H1 (cell line): Measurements from ENCODE around the gene PCCA. TPM values are rescaled to one million over a fixed set of nuclear protein-coding genes. Genes with fewer than 3 reads are reported as not detected.
A peak's percentile ranks its signal among the peaks of the same experiment; 100 is the strongest.

Experiments used
- CTCF ChIA-PET: fragments of 300-600 bp; sonication (Branson Sonifier 250); formaldehyde crosslinking; loops from one replicate; lab custom pipeline; 2021; ENCODE audit not compliant: partially characterized antibody; lab: Charles Lee
- POLR2A ChIA-PET: fragments of 300-600 bp; sonication (Branson Sonifier 250); formaldehyde crosslinking; loops from one replicate; lab custom pipeline; 2021; ENCODE audit warnings: inconsistent platforms; ENCODE audit not compliant: partially characterized antibody; lab: Charles Lee
- DNase-seq, 2 experiments: peaks; one replicate each; pipeline versions ENCODE4 v3.0.0 to v3.0.0-alpha.2; 2010 to 2022; ENCODE audit warnings: low spot score in 2 of 2, low read depth in 1 of 2, mixed read lengths in 1 of 2
- FAIRE-seq: peaks from 2 replicates; lab custom pipeline; 2011; peaks lifted over from hg19 to GRCh38; lab: Jason Lieb, UNC
- H2AFZ ChIP-seq: 2 replicates; pipeline ENCODE4 v1.8.1; 2012; ENCODE audit warnings: low read length, inconsistent platforms
- H2AK5ac ChIP-seq: 2 replicates; pipeline ENCODE4 v1.6.1; 2013; ENCODE audit warnings: low read depth, low read length
- H2BK120ac ChIP-seq: replicated peaks from 2 replicates; pipeline ENCODE3; 2013; ENCODE audit warnings: low read depth, low read length, inconsistent platforms
- H2BK12ac ChIP-seq: 2 replicates; pipeline ENCODE4 v1.6.1; 2013; ENCODE audit warnings: low read depth, low read length
- H2BK15ac ChIP-seq: 2 replicates; pipeline ENCODE4 v1.6.1; 2013; ENCODE audit warnings: low read length
- H2BK20ac ChIP-seq: 2 replicates; pipeline ENCODE4 v1.6.1; 2013; ENCODE audit warnings: low read length
- H2BK5ac ChIP-seq: 2 replicates; pipeline ENCODE4 v1.6.1; 2013; ENCODE audit warnings: low read depth, low read length
- H3K14ac ChIP-seq: 2 replicates; pipeline ENCODE4 v1.6.1; 2013; ENCODE audit warnings: inconsistent platforms; ENCODE audit not compliant: insufficient read length
- H3K18ac ChIP-seq: 2 replicates; pipeline ENCODE4 v1.6.1; 2013; ENCODE audit warnings: low read length; ENCODE audit errors: extremely low read depth
- H3K23ac ChIP-seq: 2 replicates; pipeline ENCODE4 v1.6.1; 2013; ENCODE audit warnings: inconsistent platforms; ENCODE audit not compliant: insufficient read length
- H3K23me2 ChIP-seq: 2 replicates; pipeline ENCODE4 v1.6.1; 2013; ENCODE audit warnings: low read depth, low read length
- H3K27ac ChIP-seq: 2 replicates; pipeline ENCODE4 v1.6.1; 2011; ENCODE audit warnings: low read depth, low read length, inconsistent platforms
- H3K27me3 ChIP-seq, 4 experiments: replicated peaks in 1 of 4; 1 replicate in 1 of 4; 2 replicates in 3 of 4; pipeline versions ENCODE4 v1.6.1 to v1.8.1; 2011 to 2013; ENCODE audit warnings: low read length in 3 of 4, mild to moderate bottlenecking in 3 of 4, inconsistent platforms in 2 of 4, mixed read lengths in 2 of 4, moderate library complexity in 1 of 4; ENCODE audit not compliant: control insufficient read depth in 3 of 4, insufficient read depth in 3 of 4; ENCODE audit errors: extremely low read depth in 1 of 4
- H3K36me3 ChIP-seq, 4 experiments: 2 replicates each; pipeline versions ENCODE4 v1.6.1 to v1.8.1; 2011 to 2013; ENCODE audit warnings: mild to moderate bottlenecking in 4 of 4, low read length in 3 of 4, moderate library complexity in 2 of 4, control low read depth in 1 of 4, inconsistent platforms in 1 of 4; ENCODE audit not compliant: insufficient read depth in 4 of 4, control insufficient read depth in 2 of 4
- H3K4ac ChIP-seq: replicated peaks from 2 replicates; pipeline ENCODE3; 2013; ENCODE audit warnings: low read length, low read depth, mixed read lengths, inconsistent platforms; ENCODE audit not compliant: insufficient read length
- H3K4me1 ChIP-seq, 4 experiments: replicated peaks in 1 of 4; 1 replicate in 1 of 4; 2 replicates in 3 of 4; pipeline versions ENCODE4 v1.6.1 to v1.8.1; 2011 to 2013; ENCODE audit warnings: low read length in 3 of 4, inconsistent platforms in 2 of 4, mixed read lengths in 1 of 4; ENCODE audit not compliant: insufficient read depth in 4 of 4, control insufficient read depth in 3 of 4
- H3K4me2 ChIP-seq, 2 experiments: 2 replicates each; pipeline versions ENCODE4 v1.6.1 to v1.8.1; 2011 to 2013; ENCODE audit warnings: low read depth in 2 of 2, low read length in 2 of 2, control low read depth in 1 of 2, inconsistent platforms in 1 of 2, mild to moderate bottlenecking in 1 of 2; ENCODE audit not compliant: insufficient read depth in 1 of 2
- H3K4me3 ChIP-seq, 4 experiments: fragments of 200-600, 300-600 bp in 1 of 4; sonication (generic), shearing (Covaris generic), sonication (Bioruptor Twin) in 1 of 4; 2 replicates each; pipeline versions ENCODE4 v1.5.1 to v1.8.1; 2011 to 2016; ENCODE audit warnings: low read length in 4 of 4, low read depth in 3 of 4, control low read depth in 2 of 4, inconsistent platforms in 2 of 4, mild to moderate bottlenecking in 2 of 4, mixed read lengths in 1 of 4, moderate library complexity in 1 of 4; ENCODE audit not compliant: insufficient read depth in 2 of 4; ENCODE audit errors: extremely low read depth in 1 of 4
- H3K56ac ChIP-seq: replicated peaks from 2 replicates; pipeline ENCODE3; 2013; ENCODE audit warnings: low read depth, mild to moderate bottlenecking, mixed read lengths, low read length, inconsistent platforms; ENCODE audit not compliant: insufficient read length
- H3K79me1 ChIP-seq: 2 replicates; pipeline ENCODE4 v1.6.1; 2013; ENCODE audit warnings: low read depth, low read length, control low read depth
- H3K79me2 ChIP-seq, 2 experiments: 2 replicates each; pipeline versions ENCODE4 v1.6.1 to v1.8.1; 2012 to 2013; ENCODE audit warnings: low read length in 2 of 2, mild to moderate bottlenecking in 2 of 2, inconsistent platforms in 1 of 2; ENCODE audit not compliant: insufficient read depth in 2 of 2, control insufficient read depth in 1 of 2
- H3K9ac ChIP-seq, 4 experiments: replicated peaks in 1 of 4; 1 replicate in 1 of 4; 2 replicates in 3 of 4; pipeline versions ENCODE4 v1.6.1 to v1.8.1; 2011 to 2013; ENCODE audit warnings: low read depth in 3 of 4, low read length in 3 of 4, control low read depth in 2 of 4, mild to moderate bottlenecking in 2 of 4, moderate library complexity in 2 of 4, inconsistent platforms in 1 of 4; ENCODE audit errors: extremely low read depth in 1 of 4
- H3K9me3 ChIP-seq, 2 experiments: 2 replicates each; pipeline versions ENCODE4 v1.6.1 to v1.8.1; 2012 to 2013; ENCODE audit warnings: mild to moderate bottlenecking in 2 of 2, moderate library complexity in 2 of 2, control low read depth in 1 of 2, inconsistent platforms in 1 of 2, low read depth in 1 of 2, low read length in 1 of 2, mixed read lengths in 1 of 2; ENCODE audit not compliant: insufficient read depth in 2 of 2
- H4K20me1 ChIP-seq, 2 experiments: replicated peaks in 1 of 2; 2 replicates each; pipeline versions ENCODE3 to v1.8.1; 2011 to 2013; ENCODE audit warnings: inconsistent platforms in 2 of 2, low read length in 2 of 2, mild to moderate bottlenecking in 1 of 2; ENCODE audit not compliant: insufficient read depth in 2 of 2, control insufficient read depth in 1 of 2
- H4K5ac ChIP-seq: 2 replicates; pipeline ENCODE4 v1.6.1; 2013; ENCODE audit warnings: low read length, low read depth, mixed read lengths, inconsistent platforms; ENCODE audit not compliant: insufficient read length
- H4K8ac ChIP-seq: 2 replicates; pipeline ENCODE4 v1.8.0; 2013; ENCODE audit warnings: mild to moderate bottlenecking, moderate library complexity, low read length, inconsistent platforms; ENCODE audit not compliant: insufficient read depth; ENCODE audit errors: extremely low read depth
- H4K91ac ChIP-seq: replicated peaks from 2 replicates; pipeline ENCODE3; 2013; ENCODE audit warnings: low read length, mixed read lengths, inconsistent platforms; ENCODE audit not compliant: insufficient read length
- ATF2 ChIP-seq: IDR thresholded peaks from 2 replicates; pipeline ENCODE4 v1.6.1; 2012; ENCODE audit warnings: low read length, inconsistent platforms
- CBX8 ChIP-seq: fragments of 300-800, 300-1000 bp; sonication (generic); IDR thresholded peaks from 2 replicates; pipeline ENCODE4 v1.7.1; 2016; ENCODE audit warnings: low read depth, low read length, borderline replicate concordance
- KDM1A ChIP-seq: fragments of 200-600, 300-600 bp; sonication (generic); IDR thresholded peaks from 2 replicates; pipeline ENCODE4 v1.7.1; 2016; ENCODE audit warnings: mild to moderate bottlenecking, low read length, borderline replicate concordance
- POU5F1 ChIP-seq: IDR thresholded peaks from 2 replicates; pipeline ENCODE4 v1.6.1; 2011; ENCODE audit warnings: low read depth, mild to moderate bottlenecking, low read length, moderate library complexity
- RXRA ChIP-seq: IDR thresholded peaks from 2 replicates; pipeline ENCODE4 v1.6.1; 2011; ENCODE audit warnings: low read depth, mild to moderate bottlenecking, low read length, moderate library complexity; ENCODE audit not compliant: insufficient read depth
- SUZ12 ChIP-seq: fragments of 200-600 bp; sonication (generic); IDR thresholded peaks from 2 replicates; pipeline ENCODE4 v1.6.1; 2012; ENCODE audit warnings: mild to moderate bottlenecking, inconsistent platforms, low read length, moderate library complexity, mixed read lengths
- WGBS, 2 experiments: shearing (Covaris generic) in 1 of 2; methylation state at CpG; one replicate each; pipeline versions ENCODE4 v1.1.6 to v1.1.7; 2013 to 2015; ENCODE audit warnings: low lambda C conversion rate in 2 of 2, mixed read lengths in 2 of 2, inconsistent platforms in 1 of 2, low coverage in 1 of 2, missing lambda C conversion rate in 1 of 2; ENCODE audit not compliant: insufficient replicate concordance in 2 of 2, insufficient coverage in 1 of 2, insufficient read length in 1 of 2; ENCODE audit errors: extremely low coverage in 1 of 2, missing lambda C conversion rate in 1 of 2; 5-methylcytosine and 5-hydroxymethylcytosine counted together
- polyA plus RNA-seq, 7 experiments: library from polyadenylated mRNA; depleted of rRNA in 3 of 7; stranded (reverse) in 5 of 7; unstranded in 2 of 7; fragments of >200 nt in 5 of 7; fragments of 200-250 nt in 2 of 7; gene quantifications; 1 replicate in 5 of 7; 2 replicates in 1 of 7; 4 replicates in 1 of 7; pipeline versions ENCODE4 v1.2.1 to v1.2.3, GENCODE V29; 2011 to 2013; ENCODE audit warnings: missing spikeins in 2 of 7, mixed read lengths in 2 of 7
- total RNA-seq: library from RNA; stranded (reverse); fragmentation: NEBNext Ultra II Directional; extraction: Animal tissue kit (Norgen Biotek cat#: 25700); gene quantifications from 2 replicates; pipeline ENCODE4 v1.2.1, GENCODE V29; 2021

Gene PCCA
- total and polyA plus RNA-seq, 2 of the 8 experiments (the other 6 are each of a cell fraction or from before 2014, with no cell fraction given), result 18.4 to 49.8 TPM

- H3K23me2 ChIP-seq, result no peaks in the 10 kb centered on the region; the same call in 1 of the 2 replicates
- H2BK5ac ChIP-seq, result no peak overlapping the region
- peak overlapping the region; percentile 68 for H4K91ac ChIP-seq
- H2BK20ac ChIP-seq, result no peak overlapping the region
- no peaks in the 10 kb centered on the region; the same call in 1 of the 2 replicates for H3K79me1 ChIP-seq
- WGBS, 2 experiments, result 59% methylated on average over 4 of the region's 4 CpGs; no CpG with 5 or more reads in 1 of the 2 experiments
- no peak overlapping the region for H3K9ac ChIP-seq
- H3K14ac ChIP-seq, result no peak overlapping the region
- H2BK15ac ChIP-seq, result no peak overlapping the region
- H4K20me1 ChIP-seq, result no peaks in the 10 kb centered on the region
- no peak overlapping the region for H2AFZ ChIP-seq
- no peak overlapping the region for H2BK12ac ChIP-seq
- no peak overlapping the region for H4K5ac ChIP-seq
- H3K27ac ChIP-seq, result no peak overlapping the region
- H3K4ac ChIP-seq, result no peak overlapping the region
- no peaks in the 10 kb centered on the region for H3K36me3 ChIP-seq
- POLR2A ChIA-PET, result interaction anchor here (0.9 kb wide), 1 partner anchor 758 kb away, joined by 3 read pairs; no protein-coding TSS in a partner anchor
- TF ChIP-seq SUZ12, result no peak
- no peak for TF ChIP-seq RXRA
- no peak for TF ChIP-seq ATF2
- TF ChIP-seq POU5F1, result no peak
- no peak for TF ChIP-seq CBX8
- TF ChIP-seq KDM1A, result no peak
- no peak overlapping the region for H2AK5ac ChIP-seq
- H3K23ac ChIP-seq, result no peak overlapping the region
- no peak overlapping the region for H3K4me2 ChIP-seq
- CTCF ChIA-PET, result interaction anchor here (0.9 to 3.1 kb wide), 6 partner anchors 36 to 261 kb away, joined by 3 to 6 read pairs (median 4); partner anchors contain the start of gene PCCA
- no peak for FAIRE-seq
- H3K79me2 ChIP-seq, result peaks cover 0 to 20% of the 10 kb centered on the region in 2 experiments; a peak in 1 of 4 replicates
- no peak overlapping the region for H4K8ac ChIP-seq
- no peak overlapping the region for H3K18ac ChIP-seq
- no peak for DNase-seq
- H3K27me3 ChIP-seq, result no peaks in the 10 kb centered on the region
- H3K4me3 ChIP-seq, result no peak overlapping the region
- H2BK120ac ChIP-seq, result no peak overlapping the region
- H3K9me3 ChIP-seq, result no peaks in the 10 kb centered on the region
- peaks cover 4 to 15% (median 10%) of the 10 kb centered on the region in 4 experiments; a peak in 6 of 7 replicates for H3K4me1 ChIP-seq
- H3K56ac ChIP-seq, result no peak overlapping the region
Measured at GRCh38 chr13:100234006-100234405, 145.1 kb downstream of the PCCA start.
